Mucosa of rectum (tissue), 2 donors: ENCODE results near the gene EVL.

Source experiments
- H3K27ac ChIP-seq, 2 donors: one replicate each; pipeline ENCODE4 v1.7.0; 2013; ENCODE audit warnings: inconsistent platforms in 2 of 2, low read depth in 2 of 2, low read length in 2 of 2
- H3K27me3 ChIP-seq, 2 donors: one replicate each; pipeline ENCODE4 v1.7.0; 2013; ENCODE audit warnings: low read length in 2 of 2; ENCODE audit not compliant: control insufficient read depth in 2 of 2, insufficient read depth in 2 of 2
- H3K36me3 ChIP-seq, 2 donors: one replicate each; pipeline ENCODE4 v1.7.0; 2013; ENCODE audit warnings: low read length in 2 of 2; ENCODE audit not compliant: control insufficient read depth in 2 of 2, insufficient read depth in 2 of 2
- H3K4me1 ChIP-seq, 2 donors: one replicate each; pipeline ENCODE4 v1.7.0; 2013; ENCODE audit warnings: low read length in 2 of 2, mild to moderate bottlenecking in 1 of 2; ENCODE audit not compliant: control insufficient read depth in 2 of 2, insufficient read depth in 2 of 2
- H3K4me3 ChIP-seq, 2 donors: one replicate each; pipeline ENCODE4 v1.7.0; 2013; ENCODE audit warnings: low read length in 2 of 2
- H3K9ac ChIP-seq, 2 donors: one replicate each; pipeline ENCODE4 v1.7.0; 2013; ENCODE audit warnings: low read length in 2 of 2, low read depth in 1 of 2, mild to moderate bottlenecking in 1 of 2
- H3K9me3 ChIP-seq, 2 donors: one replicate each; pipeline ENCODE4 v1.7.0; 2013; ENCODE audit warnings: low read length in 2 of 2; ENCODE audit not compliant: control insufficient read depth in 2 of 2
- donor health status: healthy.
- donor health status: Normal muscosa, but diverticular disease.

The EVL gene

DNA sequence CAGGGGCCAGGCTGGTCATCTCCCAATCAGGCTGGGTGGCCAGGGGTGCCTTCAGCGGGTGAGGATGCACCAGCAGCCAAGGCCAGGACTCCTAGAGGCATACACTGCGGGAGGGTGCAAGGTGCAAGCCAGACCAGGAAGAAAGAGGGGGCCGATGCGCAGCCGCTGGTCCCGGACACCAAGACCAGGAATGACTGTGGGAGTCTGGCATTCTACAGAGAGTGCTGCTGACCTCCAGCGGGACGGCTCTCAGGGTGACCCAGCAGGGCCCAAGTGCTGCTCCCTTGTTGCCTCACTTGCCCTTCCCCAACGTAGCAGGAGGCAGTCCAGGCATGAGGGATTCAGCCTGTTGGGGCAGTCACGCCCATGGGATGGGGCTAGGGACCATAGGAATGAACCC, 58.4 kb downstream of the EVL start:
- peaks cover 0 to 4% of the 10 kb centered on the region in 2 donors for H3K4me1 ChIP-seq
- H3K4me3 ChIP-seq: no peak overlapping the region
- H3K9ac ChIP-seq: no peak overlapping the region
- H3K27me3 ChIP-seq: no peaks in the 10 kb centered on the region
- H3K27ac ChIP-seq: no peak overlapping the region
- peaks cover 3 to 15% of the 10 kb centered on the region in 2 donors for H3K36me3 ChIP-seq
- no peaks in the 10 kb centered on the region for H3K9me3 ChIP-seq

- no peaks in the 10 kb centered on the region for H3K9me3 ChIP-seq
- peaks cover 0 to 4% of the 10 kb centered on the region in 2 donors for H3K4me1 ChIP-seq
- H3K4me3 ChIP-seq: no peak overlapping the region
- no peaks in the 10 kb centered on the region for H3K27me3 ChIP-seq
- H3K9ac ChIP-seq: no peak overlapping the region
- peaks cover 3 to 18% of the 10 kb centered on the region in 2 donors for H3K36me3 ChIP-seq
- no peak overlapping the region for H3K27ac ChIP-seq
Observed at GRCh38 chr14:100124551-100125088, 59.4 kb downstream of the EVL start.

DNA sequence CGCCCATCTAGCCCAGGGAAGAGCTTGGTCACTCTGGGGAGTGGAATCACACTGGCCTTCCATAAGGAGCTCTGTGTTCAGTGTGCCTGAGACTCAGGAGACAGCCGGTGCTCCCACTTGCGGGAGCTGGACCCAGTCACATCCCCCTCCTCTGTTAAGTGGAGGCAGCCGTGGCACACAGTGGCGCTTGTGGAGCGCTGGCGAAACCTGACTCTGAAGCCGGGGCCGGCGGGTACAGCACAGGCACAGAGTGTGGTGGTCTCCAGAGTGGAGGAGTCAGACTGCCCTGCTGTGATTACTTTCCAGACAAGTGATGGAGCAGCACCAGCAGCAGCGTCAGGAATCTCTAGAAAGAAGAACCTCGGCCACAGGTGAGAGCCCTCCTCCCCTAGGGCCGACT, 61.2 kb downstream of the EVL start:
- H3K4me1 ChIP-seq: peaks cover 6 to 9% of the 10 kb centered on the region in 2 donors
- no peaks in the 10 kb centered on the region for H3K9me3 ChIP-seq
- H3K9ac ChIP-seq: no peak overlapping the region
- H3K27me3 ChIP-seq: no peaks in the 10 kb centered on the region
- no peak overlapping the region for H3K4me3 ChIP-seq
- peaks cover 3 to 23% of the 10 kb centered on the region in 2 donors for H3K36me3 ChIP-seq
- no peak overlapping the region for H3K27ac ChIP-seq

GRCh38 chr14:100127853-100128455, 62.7 kb downstream of the EVL start:
- no peaks in the 10 kb centered on the region for H3K27me3 ChIP-seq
- peaks cover 3 to 32% of the 10 kb centered on the region in 2 donors for H3K36me3 ChIP-seq
- no peak overlapping the region for H3K27ac ChIP-seq
- no peak overlapping the region for H3K4me3 ChIP-seq
- peaks cover 9 to 12% of the 10 kb centered on the region in 2 donors for H3K4me1 ChIP-seq
- H3K9me3 ChIP-seq: no peaks in the 10 kb centered on the region
- H3K9ac ChIP-seq: no peak overlapping the region

DNA sequence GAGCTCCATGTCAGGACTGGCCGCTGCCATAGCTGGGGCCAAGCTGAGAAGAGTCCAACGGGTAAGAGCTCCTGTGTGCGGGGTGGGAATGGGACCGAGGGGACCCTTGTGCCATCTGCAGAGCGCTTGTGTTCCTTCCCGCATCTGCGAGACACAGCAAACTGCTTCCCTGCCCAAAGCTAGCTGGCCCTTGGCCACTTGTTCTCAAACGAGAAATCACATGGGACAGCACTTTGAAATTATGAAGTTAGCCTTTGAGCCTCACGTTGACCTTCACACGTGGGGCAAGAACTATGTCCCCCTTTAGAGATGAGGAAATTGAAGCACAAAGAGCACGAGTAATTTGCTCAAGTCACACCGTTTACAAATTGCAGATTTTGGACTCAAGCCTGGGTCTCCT, 63.5 kb downstream of the EVL start:
- no peak overlapping the region for H3K9ac ChIP-seq
- H3K4me1 ChIP-seq: peaks cover 9 to 12% of the 10 kb centered on the region in 2 donors
- no peaks in the 10 kb centered on the region for H3K9me3 ChIP-seq
- H3K27me3 ChIP-seq: no peaks in the 10 kb centered on the region
- H3K36me3 ChIP-seq: peaks cover 3 to 36% of the 10 kb centered on the region in 2 donors
- no peak overlapping the region for H3K27ac ChIP-seq
- no peak overlapping the region for H3K4me3 ChIP-seq

DNA sequence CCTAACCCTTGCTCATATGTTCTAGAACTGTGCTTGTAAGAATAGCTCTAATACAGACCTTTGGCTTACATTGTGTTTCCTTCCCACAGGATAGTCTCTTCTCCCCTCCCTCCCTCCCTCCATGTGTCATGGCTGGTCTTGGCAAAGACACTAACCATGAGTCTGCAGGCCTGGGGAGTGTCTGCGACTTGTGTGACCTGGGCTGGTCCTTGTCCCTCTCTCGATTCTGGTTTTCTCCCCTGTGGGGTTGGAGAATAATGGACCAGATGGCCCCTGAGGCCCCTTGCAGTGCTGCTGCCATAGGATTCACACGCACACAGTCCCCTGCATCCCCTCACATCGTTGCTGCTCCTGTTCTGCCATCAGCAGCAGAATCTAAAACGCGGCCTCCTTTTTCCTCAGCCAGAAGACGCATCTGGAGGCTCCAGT, 64.0 kb downstream of the EVL start:
- no peaks in the 10 kb centered on the region for H3K27me3 ChIP-seq
- H3K27ac ChIP-seq: no peak overlapping the region
- H3K4me3 ChIP-seq: no peak overlapping the region
- no peak overlapping the region for H3K9ac ChIP-seq
- peaks cover 9 to 12% of the 10 kb centered on the region in 2 donors for H3K4me1 ChIP-seq
- peaks cover 3 to 36% of the 10 kb centered on the region in 2 donors for H3K36me3 ChIP-seq
- no peaks in the 10 kb centered on the region for H3K9me3 ChIP-seq

GRCh38 chr14:100130521-100130920, 65.3 kb downstream of the EVL start:
- Histone ChIP-seq H3K4me1 (peaks cover 8 to 14% of the 10 kb centered on the region in 2 donors), H3K27me3 (no peaks in the 10 kb centered on the region), H3K4me3 (no peak overlapping the region), H3K36me3 (peaks cover 3 to 38% of the 10 kb centered on the region in 2 donors), H3K9ac (no peak overlapping the region), H3K27ac (no peak overlapping the region), H3K9me3 (no peaks in the 10 kb centered on the region)

GRCh38 chr14:100131181-100131580, 66.0 kb downstream of the EVL start:
- no peak overlapping the region for H3K4me3 ChIP-seq
- H3K4me1 ChIP-seq: peaks cover 8 to 14% of the 10 kb centered on the region in 2 donors
- H3K27me3 ChIP-seq: no peaks in the 10 kb centered on the region
- peak overlapping the region in 1 of 2 donors; percentile 38 for H3K9ac ChIP-seq
- peaks cover 3 to 36% of the 10 kb centered on the region in 2 donors for H3K36me3 ChIP-seq
- no peak overlapping the region for H3K27ac ChIP-seq
- no peaks in the 10 kb centered on the region for H3K9me3 ChIP-seq

GRCh38 chr14:100132161-100132902, 67.1 kb downstream of the EVL start:
- H3K9me3 ChIP-seq: no peaks in the 10 kb centered on the region
- H3K4me3 ChIP-seq: no peak overlapping the region
- peaks cover 8 to 14% of the 10 kb centered on the region in 2 donors for H3K4me1 ChIP-seq
- H3K36me3 ChIP-seq: peaks cover 0 to 34% of the 10 kb centered on the region in 2 donors
- no peak overlapping the region for H3K27ac ChIP-seq
- H3K9ac ChIP-seq: no peak overlapping the region
- no peaks in the 10 kb centered on the region for H3K27me3 ChIP-seq

GRCh38 chr14:100132903-100133510, 67.8 kb downstream of the EVL start:
- Histone ChIP-seq H3K9me3 (no peaks in the 10 kb centered on the region), H3K36me3 (peaks cover 0 to 33% of the 10 kb centered on the region in 2 donors), H3K27me3 (no peaks in the 10 kb centered on the region), H3K4me3 (no peak overlapping the region), H3K9ac (no peak overlapping the region), H3K27ac (no peak overlapping the region), H3K4me1 (peaks cover 12 to 14% of the 10 kb centered on the region in 2 donors)
